GM12891 (cell line): ENCODE measurements around the gene WDR91.
"Not testable (repeated sequence)": the region's sequence is repeated elsewhere in the genome, so short reads cannot be mapped to it uniquely, and the experiment has no call there.

ENCODE experiments used
- DNase-seq: peaks from one replicate; pipeline ENCODE4 v3.0.0; 2011; ENCODE audit warnings: low spot score; ENCODE audit not compliant: insufficient read length
- FAIRE-seq: peaks from 2 replicates; lab custom pipeline; 2011; peaks lifted over from hg19 to GRCh38; lab: Jason Lieb, UNC
- PAX5 ChIP-seq: IDR thresholded peaks from 2 replicates; pipeline ENCODE4 v1.6.1; 2011; ENCODE audit warnings: low read length, moderate library complexity, mild to moderate bottlenecking; ENCODE audit not compliant: insufficient read depth, severe bottlenecking
- POLR2A ChIP-seq: IDR thresholded peaks from 2 replicates; pipeline ENCODE4 v1.6.1; 2011; ENCODE audit warnings: low read depth, low read length, control low read depth
- POLR2AphosphoS5 ChIP-seq: IDR thresholded peaks from 2 replicates; pipeline ENCODE4 v1.6.1; 2011; ENCODE audit warnings: low read depth, low read length, control low read depth
- POU2F2 ChIP-seq: IDR thresholded peaks from 2 replicates; pipeline ENCODE4 v1.6.1; 2011; ENCODE audit warnings: low read depth, mild to moderate bottlenecking, control low read depth, low read length, moderate library complexity
- SPI1 ChIP-seq: IDR thresholded peaks from 2 replicates; pipeline ENCODE4 v1.6.1; 2011; ENCODE audit warnings: low read depth, low read length, control low read depth
- TAF1 ChIP-seq: IDR thresholded peaks from 2 replicates; pipeline ENCODE4 v1.6.1; 2011; ENCODE audit warnings: low read depth, low read length, control low read depth

Gene WDR91

GRCh38 chr7:135234727-135235126, 23.4 kb upstream of the WDR91 start:
- no peak for DNase-seq
- TF ChIP-seq POLR2AphosphoS5 (no peak), TAF1 (no peak), POU2F2 (no peak), SPI1 (no peak), POLR2A (no peak), PAX5 (no peak)
- FAIRE-seq: peak; percentile 51

- not testable (repeated sequence) for FAIRE-seq, DNase-seq
These were observed 22.8 kb upstream of the WDR91 start for GRCh38 chr7:135234095-135234494.

DNA sequence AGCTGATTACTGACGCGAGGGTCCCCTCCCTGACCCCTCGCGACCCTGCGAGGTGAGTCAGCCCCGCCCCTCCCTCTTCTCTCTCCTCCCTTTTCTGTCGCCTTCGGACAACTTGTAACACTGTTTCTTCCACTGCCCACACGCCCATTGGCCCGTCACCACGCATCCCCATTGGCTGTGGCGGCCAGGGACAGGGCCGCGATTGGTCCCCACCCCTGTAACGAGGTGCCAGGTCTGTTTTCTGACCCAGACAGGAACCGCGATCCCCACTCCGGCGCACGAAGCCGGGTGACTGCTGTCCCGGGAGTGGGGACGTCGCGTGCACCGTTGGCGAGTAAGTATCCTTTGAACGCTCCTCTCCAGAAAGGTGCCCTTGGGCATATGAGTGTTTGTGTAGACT, 22.2 kb upstream of the WDR91 start, which contains the start of gene STRA8:
Gene STRA8 (plus strand): TSS at position 269 of the 400 bp plus-strand sequence. CDS start 6,687 bp downstream, outside the sequence.
- TF ChIP-seq POLR2AphosphoS5 (no peak), TAF1 (no peak), POU2F2 (no peak), POLR2A (no peak), SPI1 (no peak), PAX5 (no peak)
- no peak for DNase-seq
- no peak for FAIRE-seq

GRCh38 chr7:135232720-135233119, 21.4 kb upstream of the WDR91 start:
- FAIRE-seq (no peak), DNase-seq (no peak)
- no peak for TF ChIP-seq POLR2A
- no peak for TF ChIP-seq POU2F2
- TF ChIP-seq SPI1: no peak
- no peak for TF ChIP-seq POLR2AphosphoS5
- no peak for TF ChIP-seq TAF1
- no peak for TF ChIP-seq PAX5

DNA sequence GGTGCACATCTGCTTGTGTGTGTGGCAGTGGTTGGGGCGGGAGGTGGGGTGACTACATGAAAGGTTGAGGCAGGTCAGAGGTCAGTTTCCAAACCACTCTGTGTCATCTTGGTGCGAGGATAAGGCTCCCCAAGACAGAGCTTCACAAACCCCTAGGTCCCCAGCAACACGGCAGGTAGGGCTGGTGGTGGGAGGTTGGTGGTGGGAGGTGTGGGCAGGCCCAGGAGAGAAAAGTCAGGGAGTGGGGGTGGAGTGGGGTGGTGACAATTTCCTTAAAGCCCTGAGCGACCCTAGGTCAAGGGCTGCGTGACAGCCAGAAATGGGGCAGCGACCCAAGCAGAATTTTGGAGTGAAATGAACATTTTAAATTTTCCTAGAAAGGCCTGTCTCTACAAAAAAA, 20.8 kb upstream of the WDR91 start:
- TF ChIP-seq TAF1: no peak
- TF ChIP-seq SPI1: no peak
- no peak for TF ChIP-seq POU2F2
- TF ChIP-seq POLR2AphosphoS5: no peak
- TF ChIP-seq POLR2A: no peak
- TF ChIP-seq PAX5: no peak
- FAIRE-seq (no peak), DNase-seq (no peak)

DNA sequence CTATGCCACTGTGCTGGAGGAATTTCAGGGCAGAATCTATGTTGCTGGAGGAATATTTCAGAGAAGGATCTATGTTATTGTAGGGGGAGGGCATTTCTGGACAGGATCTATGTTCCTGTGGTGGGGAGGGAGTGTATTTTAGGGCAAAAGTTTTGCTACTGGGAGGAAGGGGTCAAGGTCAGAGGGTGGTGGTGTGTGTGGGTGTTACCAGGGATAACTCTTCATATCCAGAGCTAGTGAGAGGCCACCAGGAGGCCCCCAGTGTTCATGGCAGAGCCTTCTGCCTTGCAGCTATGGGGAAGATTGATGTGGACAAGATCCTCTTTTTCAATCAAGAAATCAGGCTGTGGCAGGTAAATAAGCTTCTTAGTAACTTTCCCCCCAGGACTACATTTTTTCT, 20.4 kb upstream of the WDR91 start:
- DNase-seq (no peak), FAIRE-seq (no peak)
- no peak for TF ChIP-seq POLR2A
- no peak for TF ChIP-seq PAX5
- no peak for TF ChIP-seq POU2F2
- TF ChIP-seq SPI1: no peak

DNA sequence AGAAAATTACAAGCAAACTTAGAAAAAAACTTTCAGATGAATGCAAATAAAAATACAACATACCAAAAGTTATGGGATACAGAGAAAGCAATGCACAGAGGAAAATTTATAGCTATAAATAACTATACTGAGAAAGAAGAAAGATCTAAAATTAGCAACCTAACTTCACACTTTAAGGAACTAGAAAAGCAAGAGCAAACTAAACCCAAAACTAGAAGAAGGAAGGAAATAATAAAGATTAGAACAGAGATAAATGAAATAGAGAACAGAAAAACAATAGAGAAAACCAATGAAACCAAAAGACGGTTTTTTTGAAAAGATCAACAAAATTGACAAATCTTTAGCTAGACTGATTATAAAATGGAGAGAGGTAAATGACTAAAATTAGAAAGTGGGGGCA, 12.7 kb upstream of the WDR91 start:
- TF ChIP-seq POLR2AphosphoS5 (no peak), SPI1 (no peak), PAX5 (no peak), POU2F2 (no peak), POLR2A (no peak), TAF1 (no peak)
- DNase-seq (no peak), FAIRE-seq (no peak)

DNA sequence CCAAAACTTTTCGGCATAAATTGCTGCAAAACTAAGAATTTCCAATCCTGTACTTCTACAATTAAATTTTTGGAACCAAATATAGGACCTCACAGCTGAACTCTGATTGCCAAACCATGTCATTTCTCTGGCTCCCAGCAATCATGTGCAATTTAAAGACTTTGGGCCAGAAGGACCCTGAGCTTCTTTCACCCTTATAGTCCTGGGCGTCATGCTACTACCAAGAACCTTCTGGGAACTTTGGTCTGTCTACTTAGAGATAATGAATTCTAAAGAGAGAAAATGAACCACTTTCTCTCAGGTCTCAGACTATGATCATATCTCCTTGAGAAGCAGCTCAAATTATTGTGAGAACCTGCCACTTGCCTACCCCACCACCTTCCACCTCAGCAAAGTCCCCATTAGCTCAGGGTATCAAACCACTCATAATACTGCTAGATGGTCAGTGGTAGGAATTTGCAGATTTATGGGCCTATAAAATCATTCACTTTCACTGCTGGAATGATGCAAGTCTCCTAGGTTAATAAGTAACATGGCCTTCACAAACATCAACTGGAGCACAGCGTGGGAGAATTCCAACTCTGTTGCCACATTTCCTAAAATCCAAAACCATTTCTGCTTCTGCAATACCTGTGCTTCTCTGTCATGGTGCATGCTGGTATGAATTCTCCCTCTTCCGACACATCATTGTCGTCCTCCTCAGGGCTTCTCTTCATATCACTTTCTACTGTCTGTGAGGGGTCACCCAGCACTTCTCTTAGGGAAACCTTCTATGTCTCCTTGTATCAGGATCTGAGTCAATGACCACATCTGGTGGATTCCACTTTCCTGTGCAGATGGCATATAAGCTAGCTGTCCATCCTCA, 6.6 kb upstream of the WDR91 start:
- TF ChIP-seq POLR2AphosphoS5: no peak
- TF ChIP-seq TAF1: no peak
- TF ChIP-seq POLR2A: no peak
- no peak for TF ChIP-seq SPI1
- no peak for TF ChIP-seq POU2F2
- no peak for TF ChIP-seq PAX5
- FAIRE-seq (no peak), DNase-seq (no peak)

- FAIRE-seq (no peak), DNase-seq (no peak)
- TF ChIP-seq PAX5 (no peak), POLR2AphosphoS5 (no peak), POU2F2 (no peak), SPI1 (no peak), POLR2A (no peak), TAF1 (no peak)
These were observed 4.4 kb upstream of the WDR91 start for GRCh38 chr7:135215698-135216097.

GRCh38 chr7:135215180-135215579, 3.9 kb upstream of the WDR91 start:
- FAIRE-seq (no peak), DNase-seq (no peak)
- TF ChIP-seq POU2F2 (no peak), TAF1 (no peak), POLR2A (no peak), SPI1 (no peak), PAX5 (no peak), POLR2AphosphoS5 (no peak)
